A549 (cell line): ENCODE measurements around the gene TPO.

Experiments used
- POLR2A ChIP-seq: IDR thresholded peaks from 2 replicates; pipeline ENCODE4 v1.6.1; 2012; ENCODE audit warnings: mild to moderate bottlenecking, low read length
- TF ChIP-seq, protein P1 (sequence below): fragments of >200 bp; sonication (Bioruptor Twin); formaldehyde crosslinking; IDR thresholded peaks from 3 replicates; pipeline ENCODE4 v1.5.1; 2016

DNA sequence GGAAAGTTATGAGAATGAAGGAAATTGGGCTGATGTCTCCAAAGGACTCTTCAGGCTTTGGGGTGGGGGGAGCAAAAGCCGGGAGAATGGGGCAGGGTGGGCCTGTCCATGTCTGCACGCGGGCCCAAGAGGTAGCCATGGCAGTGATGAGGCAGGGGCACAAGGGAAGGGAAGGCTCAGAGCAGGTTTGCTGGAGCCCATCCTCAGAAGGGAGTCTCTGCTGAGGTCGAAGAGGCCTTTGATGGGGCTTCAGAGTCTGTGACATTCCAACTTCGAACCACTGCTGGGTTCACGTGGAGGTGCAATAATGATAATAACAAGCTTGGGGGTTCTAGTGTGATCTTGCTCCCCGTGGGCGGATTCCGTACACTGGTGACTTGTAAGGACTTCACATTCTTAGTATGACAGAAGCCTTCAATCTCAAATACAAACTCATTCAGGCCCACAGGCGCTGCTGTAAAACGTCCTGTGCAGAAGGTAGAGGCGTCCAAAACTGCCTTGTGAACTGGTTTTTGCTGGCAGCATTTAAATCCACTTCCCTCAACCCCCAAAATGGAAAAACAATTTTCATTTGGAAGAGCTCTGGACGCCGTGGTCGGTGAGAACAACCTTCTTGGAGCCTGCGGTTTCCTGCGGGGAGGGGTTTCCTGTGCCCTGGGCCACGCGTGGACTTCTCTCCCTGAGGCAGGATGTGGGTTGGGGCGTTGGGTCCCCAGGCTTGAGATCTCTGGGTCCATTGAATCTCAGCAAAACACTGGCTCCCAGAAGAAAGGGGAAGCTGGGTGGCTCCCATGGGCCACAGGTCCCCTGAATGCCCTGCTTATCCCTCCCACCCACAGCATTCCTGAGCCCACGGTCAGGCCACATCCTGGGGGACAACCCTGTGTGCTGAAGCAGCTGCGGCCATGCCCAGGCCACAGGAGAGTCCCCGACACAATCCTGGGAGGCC is 151.0 kb downstream of the TPO start:
- no peak for TF ChIP-seq POLR2A
- TF ChIP-seq, protein P1, sequence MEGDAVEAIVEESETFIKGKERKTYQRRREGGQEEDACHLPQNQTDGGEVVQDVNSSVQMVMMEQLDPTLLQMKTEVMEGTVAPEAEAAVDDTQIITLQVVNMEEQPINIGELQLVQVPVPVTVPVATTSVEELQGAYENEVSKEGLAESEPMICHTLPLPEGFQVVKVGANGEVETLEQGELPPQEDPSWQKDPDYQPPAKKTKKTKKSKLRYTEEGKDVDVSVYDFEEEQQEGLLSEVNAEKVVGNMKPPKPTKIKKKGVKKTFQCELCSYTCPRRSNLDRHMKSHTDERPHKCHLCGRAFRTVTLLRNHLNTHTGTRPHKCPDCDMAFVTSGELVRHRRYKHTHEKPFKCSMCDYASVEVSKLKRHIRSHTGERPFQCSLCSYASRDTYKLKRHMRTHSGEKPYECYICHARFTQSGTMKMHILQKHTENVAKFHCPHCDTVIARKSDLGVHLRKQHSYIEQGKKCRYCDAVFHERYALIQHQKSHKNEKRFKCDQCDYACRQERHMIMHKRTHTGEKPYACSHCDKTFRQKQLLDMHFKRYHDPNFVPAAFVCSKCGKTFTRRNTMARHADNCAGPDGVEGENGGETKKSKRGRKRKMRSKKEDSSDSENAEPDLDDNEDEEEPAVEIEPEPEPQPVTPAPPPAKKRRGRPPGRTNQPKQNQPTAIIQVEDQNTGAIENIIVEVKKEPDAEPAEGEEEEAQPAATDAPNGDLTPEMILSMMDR = no peak
